Limb (tissue), 2 donors: Measurements from ENCODE around the gene KNDC1.

Source experiments
- DNase-seq, 2 donors: peaks; one replicate each; pipeline ENCODE4 v3.0.0-alpha.2; 2016; ENCODE audit errors: extremely low spot score in 2 of 2

KNDC1 gene

GRCh38 chr10:133274751-133275683 is 115.0 kb downstream of the KNDC1 start:
- DNase-seq: no peak

- DNase-seq: no peak
Measured at GRCh38 chr10:133275684-133276092, 115.7 kb downstream of the KNDC1 start.
